GM19025 (cell line): Measurements from ENCODE around the gene CNOT4.

Experiments
- ATAC-seq: cut with Tn5 transposase; IDR thresholded peaks from one replicate; pipeline ENCODE4 v1.9.1; 2021; ENCODE audit warnings: mild to moderate bottlenecking, low read depth, moderate library complexity; ENCODE audit not compliant: unreplicated experiment

Gene CNOT4

DNA sequence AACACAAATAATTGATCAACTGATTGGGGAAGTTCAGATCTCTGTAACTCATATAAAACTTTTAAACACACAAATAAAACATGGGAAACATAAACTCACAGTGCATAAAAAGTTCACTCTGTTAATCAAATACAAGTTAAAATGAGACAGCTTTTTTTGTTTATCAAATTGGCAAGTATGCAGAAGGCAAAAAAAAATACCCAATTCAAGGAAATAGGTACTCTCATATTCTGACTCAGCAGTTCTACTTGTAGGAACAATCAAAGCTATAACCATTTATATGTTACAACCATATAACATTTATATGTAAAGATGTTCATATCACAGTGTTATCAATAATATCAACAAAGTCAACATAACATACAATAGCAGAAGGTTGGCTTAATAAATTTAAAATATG lies 102.0 kb downstream of the CNOT4 start:
- ATAC-seq, result no peak

DNA sequence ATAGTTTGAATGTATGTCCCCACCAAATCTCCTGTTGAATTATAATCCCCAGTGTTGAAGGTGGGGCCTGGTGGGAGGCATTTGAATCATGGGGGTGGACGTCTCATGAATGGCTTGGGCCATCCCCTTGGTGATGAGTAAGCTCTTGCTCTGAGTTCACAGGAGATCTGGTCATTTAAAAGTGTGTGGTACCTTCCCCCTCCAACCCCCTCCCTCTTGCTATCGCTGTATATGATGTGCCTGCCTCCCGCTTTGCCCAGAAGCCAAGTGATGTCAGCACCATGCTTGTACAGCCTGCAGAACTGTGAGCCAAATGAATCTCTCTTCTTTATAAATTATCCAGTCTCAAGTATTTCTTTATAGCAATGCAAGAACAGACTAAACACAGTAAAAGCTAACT lies 103.0 kb downstream of the CNOT4 start:
- no peak for ATAC-seq

DNA sequence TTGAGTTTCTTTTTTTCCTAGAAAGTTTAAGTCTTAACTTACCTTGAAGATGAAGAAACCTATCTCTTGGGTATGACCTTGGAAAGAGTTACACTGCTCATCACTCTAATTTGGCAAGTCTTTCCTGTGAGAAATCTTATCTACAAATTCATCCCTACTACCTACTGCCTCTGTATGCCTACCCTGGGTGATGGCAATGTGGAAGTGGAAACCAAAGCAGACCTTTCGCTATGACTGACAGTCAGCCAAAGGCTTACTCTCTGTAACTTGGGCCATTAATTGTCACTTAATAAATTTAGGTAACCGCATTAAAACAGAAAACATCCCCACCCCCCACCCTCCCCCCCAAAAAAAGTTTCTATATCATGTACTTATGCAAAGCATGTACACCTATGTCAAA lies 103.9 kb downstream of the CNOT4 start:
- no peak for ATAC-seq

DNA sequence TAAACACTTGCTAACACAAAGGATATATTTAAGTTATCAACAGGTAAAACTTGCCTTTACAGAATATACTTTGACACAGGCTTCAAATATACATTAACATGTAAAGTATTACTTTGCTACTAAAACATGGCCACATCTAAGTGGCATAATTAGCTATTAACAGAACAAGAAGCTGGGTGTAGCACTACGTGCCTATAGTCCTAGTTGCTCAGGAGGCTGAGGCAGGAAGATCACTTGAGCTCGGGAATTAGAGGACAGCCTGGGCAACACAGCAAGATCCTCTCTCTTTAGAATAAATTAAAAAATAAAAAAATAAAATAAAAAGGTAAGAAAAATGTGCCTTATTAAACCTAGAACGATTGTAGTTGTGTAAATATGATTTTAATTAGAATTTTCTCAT lies 106.6 kb downstream of the CNOT4 start:
- no peak for ATAC-seq

DNA sequence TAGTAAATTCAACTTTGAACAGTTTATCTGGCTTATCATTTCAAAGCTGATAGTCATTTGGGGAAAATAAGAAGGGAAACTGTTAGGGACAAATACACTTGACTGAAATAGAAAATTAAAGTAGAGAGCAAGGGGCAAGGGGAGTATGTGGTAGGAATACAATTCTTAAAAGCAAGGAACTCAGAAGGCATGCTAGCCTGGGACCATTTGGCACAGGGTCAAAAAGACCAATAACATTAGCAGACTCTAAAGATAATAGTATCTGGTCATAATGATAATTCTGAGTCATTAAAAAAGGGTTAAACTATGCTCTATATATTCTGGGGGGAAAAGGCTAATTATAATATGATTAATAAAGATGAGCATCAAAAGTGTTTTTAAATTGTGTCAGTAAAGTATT lies 112.2 kb downstream of the CNOT4 start:
- ATAC-seq, result no peak

DNA sequence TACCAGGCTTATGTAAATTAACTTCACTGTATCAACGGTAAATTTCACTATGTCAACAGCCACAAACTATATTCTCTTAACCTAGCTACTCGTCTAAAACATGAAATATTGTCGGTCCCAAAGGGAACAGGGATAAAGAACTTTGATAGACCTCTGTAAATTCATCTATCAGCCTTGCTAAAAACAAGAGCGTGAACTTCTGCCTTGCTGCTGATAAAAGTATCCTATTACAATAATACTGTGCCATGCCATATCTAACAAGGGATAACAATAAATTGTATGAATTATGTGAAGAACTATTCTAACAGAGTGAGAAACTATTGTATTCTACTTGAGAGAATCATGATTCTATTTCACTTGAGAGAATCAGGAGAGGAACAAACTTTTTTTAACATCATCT lies 117.2 kb downstream of the CNOT4 start:
- ATAC-seq, result no peak

DNA sequence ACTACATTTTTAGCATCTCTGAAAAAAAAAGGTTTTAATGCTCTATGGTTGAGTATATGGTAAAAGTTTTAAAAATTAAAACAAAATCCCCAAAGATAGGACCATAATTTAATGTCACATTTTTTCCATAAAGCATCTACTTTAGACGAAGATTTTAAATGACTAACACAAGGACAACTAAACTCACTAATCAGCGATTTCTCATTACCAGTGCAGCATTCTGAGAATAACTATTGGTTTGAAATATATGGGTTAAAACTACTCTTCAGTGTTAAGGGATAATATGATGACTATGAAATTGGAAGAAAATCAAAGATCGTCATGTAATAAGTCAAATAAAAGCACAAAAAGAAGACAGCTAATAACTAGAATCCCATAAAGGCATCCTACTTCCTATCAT lies 118.4 kb downstream of the CNOT4 start:
- no peak for ATAC-seq

DNA sequence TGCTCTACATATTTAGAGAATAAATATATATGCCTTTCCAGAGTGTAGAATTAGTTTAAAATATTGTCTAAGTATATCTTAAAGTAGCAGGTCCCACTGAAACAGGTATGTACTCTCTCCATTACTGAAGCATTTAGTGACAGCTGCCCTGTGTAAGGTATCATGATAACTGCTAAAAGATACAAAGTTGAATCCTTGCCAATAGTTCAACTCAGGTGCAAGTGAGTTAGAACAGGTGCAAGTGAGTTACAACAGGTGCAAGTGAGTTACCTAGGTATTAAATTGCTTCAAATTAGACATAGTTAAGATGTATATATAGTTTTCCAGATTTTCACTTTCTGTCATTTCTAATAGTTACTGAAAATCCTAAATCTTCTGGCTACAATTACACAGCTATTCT lies 119.1 kb downstream of the CNOT4 start:
- ATAC-seq, result no peak

DNA sequence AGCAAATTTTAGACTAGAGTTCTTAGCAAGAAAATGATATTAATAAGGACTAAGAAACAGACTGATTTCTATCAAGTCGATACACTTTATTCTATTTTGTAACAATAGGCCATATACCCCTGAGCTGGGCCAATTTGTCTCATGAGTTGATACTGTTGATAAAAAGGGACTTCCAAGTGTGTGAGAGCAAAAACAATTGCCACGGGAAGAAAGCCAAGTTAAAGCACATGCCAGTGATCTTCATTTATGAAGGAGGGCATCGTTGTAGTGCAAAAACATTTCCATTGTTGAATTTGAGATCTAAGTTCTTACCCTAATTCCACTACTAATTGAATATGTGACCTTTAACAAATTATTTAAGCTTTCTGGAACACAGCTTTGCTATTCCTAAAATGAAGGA lies 119.9 kb downstream of the CNOT4 start:
- ATAC-seq, result no peak

DNA sequence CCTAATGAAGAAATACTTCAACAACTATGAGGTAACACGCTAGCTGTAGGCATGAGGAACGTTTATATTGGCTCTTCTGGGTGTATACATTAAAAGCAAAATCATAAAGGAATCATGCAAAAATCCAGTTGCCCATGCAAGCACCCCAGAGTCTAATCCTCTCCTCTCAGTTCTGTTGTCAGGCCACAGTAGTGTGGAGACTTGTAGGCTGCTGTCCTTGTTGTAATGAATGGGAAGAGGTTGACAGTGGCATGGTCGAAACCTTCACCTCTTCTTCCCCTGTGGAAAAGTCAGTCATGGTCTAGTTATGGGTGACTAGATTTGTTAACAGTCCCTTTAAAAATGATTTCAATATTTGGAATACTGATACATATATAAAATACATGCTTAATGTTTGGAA lies 121.3 kb downstream of the CNOT4 start:
- ATAC-seq, result no peak

DNA sequence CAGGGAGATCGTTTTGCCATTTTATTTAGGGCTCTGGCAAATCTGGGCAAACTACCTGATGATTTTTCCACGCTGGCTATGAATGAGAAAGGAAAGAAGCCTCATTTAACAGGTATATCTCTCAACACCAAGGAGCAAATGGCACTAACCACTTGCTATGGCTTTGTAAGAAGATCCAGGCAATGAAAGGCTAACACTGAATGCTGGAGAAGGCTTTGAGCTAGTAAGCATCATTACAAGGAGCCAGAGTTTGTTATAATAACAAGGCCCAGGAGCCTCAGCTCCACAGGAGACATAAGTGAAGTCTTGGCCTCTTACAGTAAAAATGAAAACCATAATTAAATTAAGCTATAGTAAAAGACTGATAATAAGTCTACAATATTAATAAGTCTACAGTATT lies 123.1 kb downstream of the CNOT4 start:
- ATAC-seq, result no peak

DNA sequence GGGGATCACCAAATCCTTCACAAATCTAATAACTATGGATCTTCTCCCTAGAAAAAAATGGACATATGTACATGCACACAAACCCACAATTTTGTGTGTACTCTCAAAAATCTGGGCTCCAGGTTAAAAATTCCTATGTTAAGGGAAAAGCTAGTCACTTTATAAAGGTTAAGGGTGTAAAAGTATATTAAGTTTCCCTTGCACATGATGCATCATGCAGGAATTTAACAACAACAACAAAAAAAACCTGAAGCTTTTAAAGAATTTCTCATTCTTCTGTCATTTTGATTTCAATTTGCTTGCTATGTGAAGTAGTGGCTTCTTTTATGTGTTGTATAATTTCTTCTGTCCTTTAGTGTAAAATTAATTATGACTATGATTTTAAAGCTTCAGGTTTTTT lies 123.7 kb downstream of the CNOT4 start:
- ATAC-seq, result no peak

DNA sequence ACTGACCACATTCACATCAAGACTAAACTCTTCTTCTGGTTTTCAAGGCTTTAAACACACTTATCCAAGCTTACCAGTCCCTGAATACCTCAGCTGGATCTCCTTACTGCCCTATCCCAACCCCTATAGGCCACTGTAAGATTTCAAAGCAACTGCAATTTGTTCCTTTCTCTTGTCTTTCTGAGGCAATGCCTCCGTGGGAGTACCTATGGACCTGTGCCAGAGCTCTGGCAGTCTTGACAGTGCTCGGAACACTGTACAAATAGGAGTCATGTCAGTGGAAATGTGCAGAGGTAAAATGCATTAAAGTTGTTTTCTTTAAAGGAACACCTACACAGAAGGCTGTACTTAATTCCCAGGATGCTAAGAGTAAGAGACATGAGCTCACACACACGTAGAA lies 124.7 kb downstream of the CNOT4 start:
- no peak for ATAC-seq

DNA sequence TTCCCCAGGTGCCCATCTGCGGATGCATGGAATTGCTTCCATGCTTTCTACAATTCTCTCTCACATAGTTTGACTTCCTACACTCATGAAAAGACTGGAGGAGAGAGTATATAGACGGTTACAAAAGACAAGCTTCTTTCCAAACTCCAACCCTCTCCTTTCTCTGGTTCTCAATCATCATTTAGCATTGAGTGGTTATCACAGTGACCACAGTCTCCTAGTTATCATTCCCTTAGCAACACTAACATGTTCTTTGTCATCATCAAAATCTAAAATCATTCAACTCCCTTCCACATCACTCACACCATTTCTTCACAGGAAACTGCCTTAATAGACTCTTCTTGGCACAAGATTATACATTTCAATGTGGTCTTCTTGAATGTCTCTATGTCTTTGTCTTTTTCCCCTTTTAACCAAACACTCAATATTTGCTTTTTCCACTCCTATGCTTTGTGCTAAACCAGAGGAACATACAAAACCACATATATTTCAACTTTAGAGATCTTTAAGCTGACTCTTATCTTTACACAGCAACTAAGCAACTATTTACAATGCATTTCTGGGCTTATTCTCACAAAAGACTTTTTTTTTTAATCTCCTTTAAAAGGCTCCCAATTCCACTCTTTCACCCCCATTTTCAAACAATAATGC lies 126.3 kb downstream of the CNOT4 start:
- ATAC-seq, result no peak

DNA sequence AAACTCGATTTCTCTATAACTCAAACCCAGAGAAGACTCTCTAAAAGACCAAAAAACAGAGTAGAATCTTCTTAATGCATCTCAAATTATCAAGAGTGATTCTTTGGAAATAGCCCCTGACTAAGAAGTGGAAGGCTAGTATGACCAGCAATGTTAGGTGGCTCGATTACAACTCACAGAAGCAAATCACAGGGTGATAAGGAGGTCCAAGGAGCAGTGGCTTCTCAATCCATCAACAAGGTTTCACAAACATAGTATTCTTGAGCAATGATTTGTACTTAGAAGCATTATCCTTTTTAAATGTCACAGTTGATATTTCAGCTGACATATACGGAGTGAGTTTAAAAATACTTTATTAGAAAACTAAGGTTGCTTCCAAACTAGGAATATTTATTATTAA lies 127.7 kb downstream of the CNOT4 start:
- ATAC-seq, result no peak

DNA sequence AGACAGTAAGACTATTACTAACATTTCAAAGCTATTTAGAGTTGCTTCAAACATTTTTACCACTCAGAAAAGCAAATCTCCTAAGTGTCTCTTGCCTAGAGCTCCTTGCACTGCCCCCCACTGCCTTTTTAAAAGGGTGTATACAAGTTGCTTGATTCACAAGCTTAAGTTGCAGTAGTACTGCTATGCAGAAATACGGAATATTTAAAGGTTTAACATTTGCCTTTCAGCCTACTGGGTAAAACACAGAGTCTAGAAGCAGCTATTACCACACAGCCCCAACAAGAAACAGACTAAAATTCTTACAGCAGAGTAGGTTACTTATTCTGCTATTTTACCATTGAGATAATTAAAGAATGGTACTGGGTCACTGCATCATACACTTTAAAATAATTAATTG lies 128.5 kb downstream of the CNOT4 start:
- no peak for ATAC-seq

DNA sequence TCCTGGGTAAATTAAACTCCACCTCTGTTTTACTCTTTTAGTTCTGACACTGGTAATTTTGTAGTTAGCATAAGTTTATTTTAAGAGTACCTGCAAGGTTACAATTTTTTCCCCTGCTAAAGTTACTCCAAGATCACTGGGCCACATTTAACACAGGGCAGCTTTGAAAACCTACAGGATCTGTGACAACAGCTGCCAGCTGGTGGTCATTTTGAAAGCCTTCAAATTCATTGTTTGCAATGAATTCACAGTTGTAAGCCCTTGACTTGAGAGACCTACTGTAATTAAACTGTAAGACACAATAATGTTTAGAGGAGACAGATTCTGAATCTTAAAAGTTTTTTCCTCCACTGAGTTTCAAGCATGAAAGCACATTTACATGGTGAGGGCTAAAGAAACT lies 129.6 kb downstream of the CNOT4 start:
- no peak for ATAC-seq

DNA sequence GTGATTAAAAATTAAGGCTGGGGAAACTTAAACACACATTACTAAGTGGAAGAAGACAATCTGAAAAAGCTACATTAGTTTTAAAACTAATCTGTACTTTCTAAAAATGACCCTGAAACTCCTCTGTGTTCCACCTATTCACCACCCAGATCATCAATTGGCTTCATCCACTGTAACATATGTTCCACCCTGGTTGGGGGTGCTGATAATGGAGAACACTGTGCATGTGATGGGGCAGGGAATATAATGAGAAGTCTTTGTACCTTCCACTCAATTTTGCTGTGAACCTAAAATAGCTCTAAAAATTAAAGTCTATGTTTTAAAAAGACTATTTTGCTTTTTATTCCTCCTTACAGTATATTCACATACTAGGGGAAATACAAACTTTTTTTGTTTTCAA lies 132.7 kb downstream of the CNOT4 start:
- no peak for ATAC-seq

DNA sequence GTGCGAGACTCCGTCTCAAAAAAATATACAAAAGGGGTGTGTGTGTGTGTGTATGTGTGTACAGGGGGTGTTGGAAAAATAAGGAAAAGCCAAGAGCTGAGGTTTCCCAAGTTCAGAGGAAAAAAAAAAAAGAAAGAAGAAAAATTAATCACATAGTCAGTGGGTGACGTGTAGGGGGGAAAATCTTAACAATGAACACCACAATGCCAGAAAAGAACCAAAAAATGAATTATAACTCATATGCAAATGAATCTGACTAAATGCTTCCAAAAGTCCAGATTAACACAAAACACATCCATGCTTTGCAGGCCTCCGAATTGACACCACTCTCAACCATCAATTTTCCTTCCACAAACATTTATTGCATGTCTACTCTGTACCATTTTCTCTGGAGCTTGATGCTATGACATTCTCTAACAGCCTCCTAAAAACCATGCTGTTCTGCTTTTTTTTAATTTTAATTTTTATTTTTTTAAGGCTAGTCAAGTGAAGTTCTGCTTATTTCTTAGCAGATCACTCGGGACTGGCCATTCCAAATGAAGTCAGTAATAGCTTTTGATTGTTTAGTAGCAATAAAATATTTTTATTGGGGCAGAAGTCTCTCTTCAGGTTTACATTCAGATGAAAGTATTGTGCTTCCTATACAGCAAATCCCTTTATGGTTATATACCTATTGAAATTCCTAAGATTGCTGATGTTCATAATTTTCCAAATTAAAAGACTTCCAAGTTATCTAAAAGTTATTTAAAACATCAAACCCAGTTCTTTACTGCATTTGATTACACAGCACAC lies 133.8 kb downstream of the CNOT4 start:
- ATAC-seq, result no peak

DNA sequence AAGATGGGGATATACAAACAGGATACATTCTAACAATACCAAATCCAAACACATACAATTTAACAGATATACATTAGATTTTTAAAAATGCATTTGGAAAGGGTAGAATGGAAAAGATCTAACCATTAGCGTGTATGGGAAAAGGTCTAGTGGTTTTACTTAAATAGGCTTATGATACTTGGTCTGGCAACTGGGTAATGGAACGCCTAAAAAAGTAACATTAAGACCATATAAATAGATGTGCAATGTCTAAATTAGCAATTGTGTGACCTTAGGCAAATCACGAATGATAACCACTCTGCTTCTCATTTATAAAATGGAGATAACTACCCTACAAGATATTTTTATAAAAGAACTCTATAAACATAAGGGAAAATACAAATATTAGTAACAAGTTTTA lies 135.2 kb downstream of the CNOT4 start:
- no peak for ATAC-seq

DNA sequence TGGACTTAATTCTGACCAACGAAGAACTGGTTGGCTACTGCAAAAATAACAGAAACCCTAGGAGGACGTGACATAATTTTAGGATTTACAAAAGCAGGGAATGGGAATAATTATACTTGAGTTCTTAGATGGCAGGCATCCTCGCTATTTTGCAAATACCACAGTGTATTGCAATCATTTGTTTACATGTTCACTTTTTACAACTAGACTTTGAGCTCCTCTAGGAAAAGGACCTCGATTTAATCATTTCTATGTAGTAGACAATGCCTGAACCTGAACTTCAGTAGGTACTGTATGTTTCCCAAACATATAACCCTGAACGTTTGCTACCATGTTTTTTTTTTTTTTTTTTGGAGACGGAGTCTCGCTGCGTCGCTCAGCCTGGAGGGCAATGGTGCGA lies 137.7 kb downstream of the CNOT4 start:
- ATAC-seq, result no peak

DNA sequence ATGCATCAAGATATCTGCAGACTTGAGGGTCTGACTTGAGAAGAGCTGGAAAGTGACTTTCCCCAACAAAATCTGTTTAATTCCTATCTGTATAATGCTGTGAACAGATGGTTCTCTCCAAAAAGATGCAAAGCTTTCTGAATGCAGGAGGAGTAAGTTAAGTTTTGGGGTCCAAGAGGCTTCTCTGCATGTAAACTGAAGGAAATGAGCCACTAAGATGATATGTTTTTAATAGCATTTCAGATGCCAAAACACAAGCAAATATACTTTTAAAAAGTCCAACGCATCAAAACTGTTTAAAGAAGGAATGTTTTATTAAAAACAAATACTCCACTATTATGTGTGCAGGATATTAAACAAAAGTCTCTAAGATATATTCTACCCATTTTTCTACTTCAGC lies 139.2 kb downstream of the CNOT4 start:
- no peak for ATAC-seq
